GM06990 (cell line): ENCODE data around the gene IL1RAP.

Experiments used
- DNase-seq: peaks from one replicate; pipeline ENCODE4 v3.0.0-alpha.2; 2011; ENCODE audit not compliant: insufficient read length; ENCODE audit errors: extremely low read depth
- H3K27me3 ChIP-seq: replicated peaks from 2 replicates; pipeline ENCODE4 v1.6.0; 2011; ENCODE audit warnings: low read length; ENCODE audit not compliant: control insufficient read depth, insufficient read depth
- H3K36me3 ChIP-seq: 2 replicates; pipeline ENCODE4 v1.5.1; 2011; ENCODE audit warnings: low read length; ENCODE audit not compliant: control insufficient read depth, insufficient read depth
- H3K4me3 ChIP-seq: replicated peaks from 2 replicates; pipeline ENCODE4 v1.5.1; 2011; ENCODE audit warnings: low read depth, mild to moderate bottlenecking, control low read depth, low read length
- TF ChIP-seq, protein P1 (sequence below): IDR thresholded peaks from 2 replicates; pipeline ENCODE4 v1.5.1; 2011; ENCODE audit warnings: low read length, control low read depth, mild to moderate bottlenecking, inconsistent platforms; ENCODE audit not compliant: insufficient read depth, poor library complexity, severe bottlenecking

IL1RAP gene

DNA sequence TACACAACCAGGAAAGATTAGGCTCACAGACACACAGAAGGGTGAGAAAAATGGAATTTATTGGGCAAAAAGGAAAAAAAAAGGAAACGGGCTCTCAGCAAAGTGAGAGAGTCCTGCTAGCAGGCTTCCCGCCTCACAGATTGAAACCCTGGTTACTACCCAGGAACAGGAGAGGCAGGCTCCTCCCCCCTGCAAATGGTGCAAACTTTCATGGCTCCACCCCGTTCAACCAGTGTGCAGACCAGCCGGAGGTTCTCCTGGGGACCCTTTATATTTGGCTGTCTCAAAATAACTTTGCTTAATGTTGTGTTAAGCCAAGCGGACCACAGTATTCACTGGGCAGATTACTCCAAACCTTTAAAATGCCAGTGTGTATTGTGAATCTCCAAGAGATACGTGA lies 40.3 kb downstream of the IL1RAP start:
- TF ChIP-seq, protein P1, sequence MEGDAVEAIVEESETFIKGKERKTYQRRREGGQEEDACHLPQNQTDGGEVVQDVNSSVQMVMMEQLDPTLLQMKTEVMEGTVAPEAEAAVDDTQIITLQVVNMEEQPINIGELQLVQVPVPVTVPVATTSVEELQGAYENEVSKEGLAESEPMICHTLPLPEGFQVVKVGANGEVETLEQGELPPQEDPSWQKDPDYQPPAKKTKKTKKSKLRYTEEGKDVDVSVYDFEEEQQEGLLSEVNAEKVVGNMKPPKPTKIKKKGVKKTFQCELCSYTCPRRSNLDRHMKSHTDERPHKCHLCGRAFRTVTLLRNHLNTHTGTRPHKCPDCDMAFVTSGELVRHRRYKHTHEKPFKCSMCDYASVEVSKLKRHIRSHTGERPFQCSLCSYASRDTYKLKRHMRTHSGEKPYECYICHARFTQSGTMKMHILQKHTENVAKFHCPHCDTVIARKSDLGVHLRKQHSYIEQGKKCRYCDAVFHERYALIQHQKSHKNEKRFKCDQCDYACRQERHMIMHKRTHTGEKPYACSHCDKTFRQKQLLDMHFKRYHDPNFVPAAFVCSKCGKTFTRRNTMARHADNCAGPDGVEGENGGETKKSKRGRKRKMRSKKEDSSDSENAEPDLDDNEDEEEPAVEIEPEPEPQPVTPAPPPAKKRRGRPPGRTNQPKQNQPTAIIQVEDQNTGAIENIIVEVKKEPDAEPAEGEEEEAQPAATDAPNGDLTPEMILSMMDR = no peak
- no peak for DNase-seq
- H3K4me3 ChIP-seq = no peak overlapping the region
- no peaks in the 10 kb centered on the region for H3K36me3 ChIP-seq
- H3K27me3 ChIP-seq = no peaks in the 10 kb centered on the region

DNA sequence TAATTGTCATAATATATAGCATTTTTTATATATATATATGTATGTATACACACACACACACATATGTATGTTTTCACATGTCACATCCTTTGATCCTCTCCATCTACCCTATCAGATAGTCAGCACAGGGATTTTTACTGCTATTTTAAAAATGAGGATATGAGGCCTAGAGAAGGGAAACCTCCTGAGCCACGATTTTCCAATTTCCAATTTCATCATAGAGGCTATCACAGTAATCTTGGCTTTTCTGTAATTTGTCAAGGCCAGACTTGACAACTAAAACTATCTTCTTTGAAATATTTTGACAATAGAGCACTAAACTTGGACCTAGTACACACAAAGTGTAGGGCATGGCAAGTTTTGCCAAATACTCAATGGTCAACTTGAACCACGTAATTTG lies 42.5 kb downstream of the IL1RAP start:
- DNase-seq = no peak
- H3K4me3 ChIP-seq = no peak overlapping the region
- no peaks in the 10 kb centered on the region for H3K27me3 ChIP-seq
- H3K36me3 ChIP-seq = no peaks in the 10 kb centered on the region
- TF ChIP-seq, protein P1 = no peak

DNA sequence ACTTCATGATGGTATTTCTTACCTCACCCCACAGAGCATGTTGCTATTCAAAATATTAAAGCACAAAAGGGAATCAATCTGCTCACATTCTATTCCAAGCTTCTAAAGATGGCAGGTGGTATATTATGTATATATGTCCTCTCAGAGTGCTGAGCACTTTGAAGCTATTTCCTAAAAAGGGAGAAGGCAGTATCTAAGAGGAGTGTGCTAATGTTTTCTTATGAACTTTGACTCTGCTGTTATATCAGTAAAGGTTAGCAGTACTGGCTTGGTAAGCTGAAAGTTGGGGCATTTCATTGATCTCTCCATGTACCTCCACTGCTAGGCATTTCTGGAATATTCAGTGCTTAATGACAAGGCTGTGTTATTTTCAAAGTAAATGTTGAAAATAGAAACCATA lies 43.4 kb downstream of the IL1RAP start:
- Histone ChIP-seq H3K27me3 (no peaks in the 10 kb centered on the region), H3K4me3 (no peak overlapping the region), H3K36me3 (no peaks in the 10 kb centered on the region)
- no peak for DNase-seq
- TF ChIP-seq, protein P1 = no peak

DNA sequence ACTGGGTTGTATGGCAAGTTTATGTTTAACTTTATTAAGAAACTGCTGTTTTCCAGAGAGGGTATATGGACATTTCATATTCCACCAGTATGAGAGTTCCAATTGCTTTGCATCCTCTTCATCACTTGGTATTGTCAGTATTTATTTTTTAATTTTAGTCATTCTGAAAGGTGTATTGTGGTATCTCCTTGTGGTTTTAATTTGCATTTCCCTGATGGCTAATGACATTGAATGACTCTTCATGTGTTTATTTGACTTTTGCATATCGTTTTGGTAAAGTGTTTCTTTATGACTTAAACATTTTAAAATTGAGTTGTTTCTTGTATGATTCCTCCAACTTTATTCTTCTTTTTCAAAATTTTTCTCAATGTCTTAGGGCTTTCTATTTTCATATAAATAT lies 44.4 kb downstream of the IL1RAP start:
- Histone ChIP-seq H3K4me3 (no peak overlapping the region), H3K27me3 (no peaks in the 10 kb centered on the region), H3K36me3 (no peaks in the 10 kb centered on the region)
- no peak for DNase-seq
- TF ChIP-seq, protein P1 = no peak

DNA sequence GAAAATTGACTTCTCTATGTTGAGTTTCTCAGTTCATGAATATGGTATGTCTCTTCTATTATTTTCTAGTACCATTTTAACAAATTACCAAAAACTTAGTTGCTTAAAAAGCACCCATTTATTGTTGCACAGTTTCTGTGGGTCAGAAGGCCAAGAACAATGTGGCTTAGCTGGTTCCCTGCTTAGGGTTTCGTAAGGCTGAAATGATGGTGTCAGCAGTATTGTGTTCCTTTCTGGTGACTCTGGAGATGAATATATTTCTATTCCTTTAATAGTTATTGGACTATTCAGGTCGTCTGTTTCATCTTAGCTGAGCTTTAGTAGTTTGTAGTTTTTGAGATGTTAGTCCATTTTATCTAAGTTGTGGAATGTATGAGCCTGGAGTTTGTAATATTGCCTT lies 44.9 kb downstream of the IL1RAP start:
- Histone ChIP-seq H3K36me3 (no peaks in the 10 kb centered on the region), H3K4me3 (no peak overlapping the region), H3K27me3 (no peaks in the 10 kb centered on the region)
- TF ChIP-seq, protein P1 = no peak
- no peak for DNase-seq
